ENCODE results near the gene PAFAH1B2.
A peak's percentile ranks its signal among the peaks of the same experiment; 100 is the strongest.

PAFAH1B2 gene

GRCh38 chr11:117197516-117198456, 53.7 kb downstream of the PAFAH1B2 start:
- TF ChIP-seq CTCF (IDR thresholded peaks at IDR 0.05; ENCODE audit: low read depth, low read length): peak; percentile 86
- peak overlapping the region; percentile 92 for H3K4me3 ChIP-seq (ENCODE audit: low read depth, low read length)

- H3K4me3 ChIP-seq (ENCODE audit: low read depth, low read length): peak overlapping the region; percentile 92
- TF ChIP-seq CTCF (IDR thresholded peaks at IDR 0.05; ENCODE audit: low read depth, low read length): no peak
These were observed 54.5 kb downstream of the PAFAH1B2 start for GRCh38 chr11:117198613-117199012.

- no peak for TF ChIP-seq CTCF (IDR thresholded peaks at IDR 0.05; ENCODE audit: low read depth, low read length)
- H3K4me3 ChIP-seq (ENCODE audit: low read depth, low read length): peak within 1 kb of the TSS; percentile 92
These were observed 55.2 kb downstream of the PAFAH1B2 start, which contains the start of gene TAGLN for GRCh38 chr11:117199053-117199915. TAGLN (plus strand) TSS chr11:117199370; CDS start chr11:117203014, 3,644 bp downstream.

- H3K4me3 ChIP-seq (ENCODE audit: low read depth, low read length): peak overlapping the region; percentile 92
- no peak for TF ChIP-seq CTCF (IDR thresholded peaks at IDR 0.05; ENCODE audit: low read depth, low read length)
These were observed 56.1 kb downstream of the PAFAH1B2 start for GRCh38 chr11:117199916-117200812.

GRCh38 chr11:117200813-117201657, 56.9 kb downstream of the PAFAH1B2 start:
- H3K4me3 ChIP-seq (ENCODE audit: low read depth, low read length): peak overlapping the region; percentile 92
- 0 out of 2 replicates have a peak, but pooled peaks have one; percentile 29 for TF ChIP-seq CTCF (IDR thresholded peaks at IDR 0.05; ENCODE audit: low read depth, low read length)

All from WI38 (cell line).